Esophagus muscularis mucosa (tissue), 4 donors: ENCODE measurements around the gene MTNR1A. TPM values are rescaled to one million over a fixed set of nuclear protein-coding genes. Genes with fewer than 3 reads are reported as not detected.
A peak's percentile ranks its signal among the peaks of the same experiment; 100 is the strongest.

Experiments
- DNase-seq: peaks from one replicate; pipeline ENCODE4 v3.0.0-alpha.2; 2017; ENCODE audit errors: extremely low spot score
- H3K27ac ChIP-seq, 4 donors: fragments of 200-600 bp; sonication (generic); replicated peaks in 1 of 4; 1 replicate in 3 of 4; 2 replicates in 1 of 4; pipeline ENCODE4 v1.5.1; 2016 to 2019; ENCODE audit warnings: mild to moderate bottlenecking in 1 of 4
- H3K27me3 ChIP-seq, 4 donors: fragments of 200-600 bp; sonication (generic); one replicate each; pipeline versions ENCODE4 v1.5.1 to v1.6.0; 2016 to 2019
- H3K36me3 ChIP-seq, 4 donors: fragments of 200-600 bp; sonication (generic); one replicate each; pipeline ENCODE4 v1.5.1; 2016 to 2019
- H3K4me1 ChIP-seq, 4 donors: fragments of 200-600 bp; sonication (generic); one replicate each; pipeline ENCODE4 v1.5.1; 2016 to 2019
- H3K4me3 ChIP-seq, 4 donors: fragments of 200-600 bp; sonication (generic); 1 replicate in 2 of 4; 2 replicates in 2 of 4; pipeline ENCODE4 v1.5.1; 2016 to 2019; ENCODE audit warnings: mild to moderate bottlenecking in 4 of 4, moderate library complexity in 1 of 4
- H3K9me3 ChIP-seq, 4 donors: fragments of 200-600 bp; sonication (generic); 1 replicate in 3 of 4; 2 replicates in 1 of 4; pipeline ENCODE4 v1.5.1; 2016 to 2019
- EP300 ChIP-seq: sonication (generic); formaldehyde crosslinking; IDR thresholded peaks from one replicate; pipeline ENCODE4 v1.6.1; 2017; ENCODE audit warnings: antibody characterized with exemption
- POLR2A ChIP-seq: fragments of 450-650 bp; IDR thresholded peaks from one replicate; pipeline ENCODE4 v1.6.1; 2017; ENCODE audit warnings: antibody characterized with exemption, moderate library complexity, mild to moderate bottlenecking, low read depth
- POLR2AphosphoS5 ChIP-seq, 2 donors: sonication (generic); formaldehyde crosslinking; IDR thresholded peaks; one replicate each; pipeline ENCODE4 v1.6.1; 2017; ENCODE audit warnings: antibody characterized with exemption in 2 of 2
- WGBS: methylation state at CpG from one replicate; pipeline ENCODE4 v1.1.5; 2018; 5-methylcytosine and 5-hydroxymethylcytosine counted together
- intact Hi-C: fragments of 100-400 bp; cut with DNase I; formaldehyde crosslinking; loops from one replicate; pipeline ENCODE4 v1.15.1; 2023
- total RNA-seq, 4 donors: library from RNA; depleted of rRNA; stranded (reverse); fragments of >200 nt; gene quantifications; one replicate each; pipeline versions ENCODE4 v1.1.0 to v1.2.1, GENCODE V29; 2016
- TF ChIP-seq, protein P1 (sequence below), 3 experiments: fragments of 200-600 bp in 2 of 3; fragments of 450-650 bp in 1 of 3; sonication (generic) in 2 of 3; IDR thresholded peaks; one replicate each; pipeline ENCODE4 v1.5.1; 2017 to 2019; ENCODE audit warnings: antibody characterized with exemption in 3 of 3, mild to moderate bottlenecking in 2 of 3, moderate library complexity in 1 of 3

The MTNR1A gene
- total RNA-seq, 4 donors from 2014 or later = not detected

DNA sequence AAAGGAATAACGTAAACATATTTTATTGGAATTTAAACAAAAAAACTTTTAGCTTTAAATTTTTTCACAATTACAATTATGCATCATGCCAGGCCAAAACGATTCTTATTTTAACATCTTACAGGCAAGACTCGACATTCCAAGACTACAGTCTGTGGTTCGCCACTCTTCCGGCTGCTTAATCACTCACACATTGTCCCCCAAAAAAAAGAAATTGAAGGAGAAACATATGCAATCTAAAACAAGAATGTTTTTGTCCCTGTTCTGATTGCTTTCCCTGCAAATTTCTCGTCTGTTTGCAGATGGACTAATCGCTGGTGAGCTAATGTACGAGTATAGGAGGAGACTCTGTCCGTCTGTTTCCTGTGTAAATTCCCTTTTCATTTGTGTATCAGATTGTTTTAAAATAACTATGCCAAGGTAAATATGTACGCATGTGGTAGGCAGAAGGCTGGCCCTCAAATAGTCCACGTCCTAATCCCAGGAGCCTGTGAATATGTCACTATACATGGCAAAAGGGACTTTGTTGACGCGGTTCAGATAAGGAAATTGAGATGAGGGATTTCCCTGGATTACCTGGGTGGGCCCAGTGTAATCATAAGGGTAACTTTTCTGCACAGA, 37.7 kb upstream of the MTNR1A start:
- WGBS = 92% methylated on average over 13 of the region's 13 CpGs
- intact Hi-C loops = no loop called here
- H3K27ac ChIP-seq = no peak overlapping the region
- H3K36me3 ChIP-seq = peaks cover 46 to 81% (median 62%) of the 10 kb centered on the region in 4 donors
- no peaks in the 10 kb centered on the region for H3K4me1 ChIP-seq
- TF ChIP-seq POLR2AphosphoS5 (IDR thresholded peaks at IDR 0.05) (no peak), POLR2A (no peak), EP300 (no peak)
- TF ChIP-seq, protein P1, sequence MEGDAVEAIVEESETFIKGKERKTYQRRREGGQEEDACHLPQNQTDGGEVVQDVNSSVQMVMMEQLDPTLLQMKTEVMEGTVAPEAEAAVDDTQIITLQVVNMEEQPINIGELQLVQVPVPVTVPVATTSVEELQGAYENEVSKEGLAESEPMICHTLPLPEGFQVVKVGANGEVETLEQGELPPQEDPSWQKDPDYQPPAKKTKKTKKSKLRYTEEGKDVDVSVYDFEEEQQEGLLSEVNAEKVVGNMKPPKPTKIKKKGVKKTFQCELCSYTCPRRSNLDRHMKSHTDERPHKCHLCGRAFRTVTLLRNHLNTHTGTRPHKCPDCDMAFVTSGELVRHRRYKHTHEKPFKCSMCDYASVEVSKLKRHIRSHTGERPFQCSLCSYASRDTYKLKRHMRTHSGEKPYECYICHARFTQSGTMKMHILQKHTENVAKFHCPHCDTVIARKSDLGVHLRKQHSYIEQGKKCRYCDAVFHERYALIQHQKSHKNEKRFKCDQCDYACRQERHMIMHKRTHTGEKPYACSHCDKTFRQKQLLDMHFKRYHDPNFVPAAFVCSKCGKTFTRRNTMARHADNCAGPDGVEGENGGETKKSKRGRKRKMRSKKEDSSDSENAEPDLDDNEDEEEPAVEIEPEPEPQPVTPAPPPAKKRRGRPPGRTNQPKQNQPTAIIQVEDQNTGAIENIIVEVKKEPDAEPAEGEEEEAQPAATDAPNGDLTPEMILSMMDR (IDR thresholded peaks at IDR 0.05) = no peak
- no peaks in the 10 kb centered on the region for H3K27me3 ChIP-seq
- H3K4me3 ChIP-seq = no peak overlapping the region
- DNase-seq = peak; percentile 39
- H3K9me3 ChIP-seq = no peaks in the 10 kb centered on the region

DNA sequence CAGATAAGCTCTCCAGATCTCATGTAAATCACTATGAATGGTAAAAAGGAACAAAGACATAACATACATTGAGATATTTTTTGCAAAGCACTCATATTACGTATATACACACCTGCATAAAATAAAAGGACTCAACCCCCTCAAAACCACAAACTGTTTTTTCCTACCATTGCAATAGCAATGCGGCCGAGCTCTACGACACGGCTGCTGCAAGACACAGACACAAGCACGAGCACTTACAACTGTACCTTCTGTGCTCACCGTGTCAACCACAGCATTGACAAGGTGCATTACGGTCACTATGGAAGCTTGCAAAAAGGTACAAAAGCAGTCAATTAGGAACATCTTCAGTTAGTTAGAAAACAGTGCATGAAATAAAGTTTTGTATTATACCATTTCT, 37.1 kb upstream of the MTNR1A start:
- Histone ChIP-seq H3K36me3 (peaks cover 46 to 75% (median 59%) of the 10 kb centered on the region in 4 donors), H3K27ac (no peak overlapping the region), H3K4me1 (no peaks in the 10 kb centered on the region), H3K9me3 (no peaks in the 10 kb centered on the region), H3K27me3 (no peaks in the 10 kb centered on the region), H3K4me3 (no peak overlapping the region)
- TF ChIP-seq EP300 (no peak), POLR2A (no peak), POLR2AphosphoS5 (IDR thresholded peaks at IDR 0.05) (no peak)
- TF ChIP-seq, protein P1 (IDR thresholded peaks at IDR 0.05) = no peak
- peak; percentile 47 for DNase-seq
- intact Hi-C loops = no loop called here
- WGBS = 91% methylated on average over 8 of the region's 8 CpGs

DNA sequence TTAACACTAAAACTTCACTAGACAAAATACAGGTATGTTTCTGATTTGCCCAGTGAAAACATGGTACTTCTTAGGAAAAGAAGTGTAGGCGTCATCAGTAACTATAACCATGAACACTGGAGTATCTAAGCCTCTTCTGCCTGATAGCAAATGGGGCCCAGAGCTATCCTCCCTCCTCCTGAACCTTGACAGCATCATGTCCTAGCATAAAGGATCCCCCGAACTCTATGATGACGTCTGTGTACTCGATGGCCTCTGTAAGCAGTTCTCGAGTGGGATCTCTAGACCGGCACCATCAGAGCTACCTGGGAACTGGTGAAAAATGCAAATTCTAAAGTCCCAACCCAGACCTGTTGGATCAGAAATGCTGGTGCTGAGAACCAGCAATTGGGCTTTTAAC, 36.3 kb upstream of the MTNR1A start:
- 91% methylated on average over 5 of the region's 6 CpGs for WGBS

DNA sequence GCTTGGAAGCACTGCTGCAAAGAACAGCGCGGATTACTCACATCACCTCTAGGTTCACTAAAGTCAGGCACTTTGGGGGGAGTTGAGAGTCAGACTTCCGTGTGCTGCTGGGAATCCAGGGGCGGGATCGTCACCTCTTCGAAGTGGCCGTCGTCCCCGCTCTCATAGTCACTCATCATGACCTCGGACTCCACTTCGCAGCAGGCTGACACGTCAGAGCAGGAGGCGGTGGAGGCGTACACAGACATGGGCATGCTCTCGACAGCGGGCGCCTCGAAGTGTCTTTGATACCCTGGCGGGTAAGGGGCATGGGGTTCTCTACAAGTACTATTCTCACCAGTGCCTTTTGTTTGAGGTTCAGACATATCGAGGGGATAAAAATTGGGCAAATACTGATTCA, 33.1 kb upstream of the MTNR1A start:
- Histone ChIP-seq H3K36me3 (peaks cover 16 to 43% (median 31%) of the 10 kb centered on the region in 4 donors), H3K4me1 (no peaks in the 10 kb centered on the region), H3K4me3 (no peak overlapping the region), H3K9me3 (no peaks in the 10 kb centered on the region), H3K27me3 (no peaks in the 10 kb centered on the region), H3K27ac (no peak overlapping the region)
- DNase-seq = no peak
- intact Hi-C loops = loop anchor here (5.0 kb wide), 1 partner anchor 116 kb away; no protein-coding TSS in a partner anchor
- TF ChIP-seq EP300 = no peak
- TF ChIP-seq POLR2A = no peak
- WGBS = 95% methylated on average over 20 of the region's 20 CpGs

More for the DNA sequence above, 36.3 kb upstream of the MTNR1A start:
- Histone ChIP-seq H3K4me3 (no peak overlapping the region), H3K9me3 (no peaks in the 10 kb centered on the region), H3K27me3 (no peaks in the 10 kb centered on the region), H3K36me3 (peaks cover 42 to 67% (median 51%) of the 10 kb centered on the region in 4 donors), H3K4me1 (no peaks in the 10 kb centered on the region), H3K27ac (no peak overlapping the region)
- intact Hi-C loops = no loop called here
- TF ChIP-seq, protein P1 (IDR thresholded peaks at IDR 0.05) = no peak
- TF ChIP-seq POLR2A = no peak
- TF ChIP-seq EP300 = no peak
- no peak for TF ChIP-seq POLR2AphosphoS5 (IDR thresholded peaks at IDR 0.05)
- peak; percentile 75 for DNase-seq

DNA sequence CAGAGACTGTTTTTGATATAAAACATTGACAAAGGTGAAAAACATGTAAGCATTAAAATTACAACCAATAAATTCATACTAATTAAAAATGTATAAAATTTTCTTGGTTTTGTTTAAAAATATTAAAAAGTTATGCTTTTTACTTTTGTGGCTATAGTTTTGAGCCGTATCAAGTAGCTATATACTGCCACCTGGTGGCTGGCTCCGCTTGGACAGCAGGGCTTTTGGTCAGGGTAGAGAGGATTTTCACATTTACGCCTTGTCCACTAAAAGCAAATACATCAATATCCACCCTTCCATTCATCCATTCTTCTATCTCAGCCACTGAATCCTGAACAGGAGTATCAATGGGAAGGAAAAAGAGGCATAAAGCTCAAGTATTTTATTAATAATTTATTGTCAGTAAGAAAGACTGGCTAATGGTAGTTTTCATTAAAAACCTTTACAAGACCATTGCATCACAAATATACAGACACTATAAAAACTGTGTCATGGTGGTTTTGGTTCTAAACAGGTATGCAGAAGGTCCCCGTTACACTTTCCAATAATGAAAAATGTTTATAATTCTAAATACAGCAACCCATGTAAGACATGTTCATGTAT, 32.1 kb upstream of the MTNR1A start:
- 26% methylated on average over 4 of the region's 4 CpGs for WGBS
- Histone ChIP-seq H3K9me3 (no peaks in the 10 kb centered on the region), H3K36me3 (peaks cover 6 to 41% (median 23%) of the 10 kb centered on the region in 4 donors), H3K27me3 (no peaks in the 10 kb centered on the region), H3K4me3 (no peak overlapping the region), H3K27ac (no peak overlapping the region), H3K4me1 (no peaks in the 10 kb centered on the region)
- no peak for TF ChIP-seq POLR2A
- TF ChIP-seq, protein P1 (IDR thresholded peaks at IDR 0.05) = peak; percentile 73 to 94 (median 93)
- intact Hi-C loops = loop anchor here (2.0 to 5.0 kb wide), 2 partner anchors 115 to 291 kb away; no protein-coding TSS in a partner anchor
- no peak for DNase-seq
